ENCODE data around the gene CNOT9. TPM values are rescaled to one million over a fixed set of nuclear protein-coding genes. Genes with fewer than 3 reads are reported as not detected.

Gene CNOT9
- total RNA-seq, 4 donors from 2014 or later: 27.5 to 35.3 (median 32.3) TPM

GRCh38 chr2:218577482-218578220 is 9.0 kb downstream of the CNOT9 start:
- no peak for ATAC-seq
- Histone ChIP-seq H3K36me3 (peaks cover 0 to 42% of the 10 kb centered on the region in 2 donors), H3K4me1 (peaks cover 0 to 27% (median 0%) of the 10 kb centered on the region in 3 donors), H3K9me3 (no peaks in the 10 kb centered on the region), H3K27me3 (no peaks in the 10 kb centered on the region), H3K27ac (no peak overlapping the region), H3K4me3 (no peak overlapping the region)
- 21 to 67% methylated on average over 1 of the region's 3 CpGs for WGBS, 2 donors (ENCODE audit: low coverage in 1 of 2)
- TF ChIP-seq, protein P1, sequence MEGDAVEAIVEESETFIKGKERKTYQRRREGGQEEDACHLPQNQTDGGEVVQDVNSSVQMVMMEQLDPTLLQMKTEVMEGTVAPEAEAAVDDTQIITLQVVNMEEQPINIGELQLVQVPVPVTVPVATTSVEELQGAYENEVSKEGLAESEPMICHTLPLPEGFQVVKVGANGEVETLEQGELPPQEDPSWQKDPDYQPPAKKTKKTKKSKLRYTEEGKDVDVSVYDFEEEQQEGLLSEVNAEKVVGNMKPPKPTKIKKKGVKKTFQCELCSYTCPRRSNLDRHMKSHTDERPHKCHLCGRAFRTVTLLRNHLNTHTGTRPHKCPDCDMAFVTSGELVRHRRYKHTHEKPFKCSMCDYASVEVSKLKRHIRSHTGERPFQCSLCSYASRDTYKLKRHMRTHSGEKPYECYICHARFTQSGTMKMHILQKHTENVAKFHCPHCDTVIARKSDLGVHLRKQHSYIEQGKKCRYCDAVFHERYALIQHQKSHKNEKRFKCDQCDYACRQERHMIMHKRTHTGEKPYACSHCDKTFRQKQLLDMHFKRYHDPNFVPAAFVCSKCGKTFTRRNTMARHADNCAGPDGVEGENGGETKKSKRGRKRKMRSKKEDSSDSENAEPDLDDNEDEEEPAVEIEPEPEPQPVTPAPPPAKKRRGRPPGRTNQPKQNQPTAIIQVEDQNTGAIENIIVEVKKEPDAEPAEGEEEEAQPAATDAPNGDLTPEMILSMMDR (IDR thresholded peaks at IDR 0.05): no peak
- TF ChIP-seq EP300 (IDR thresholded peaks at IDR 0.05) (no peak), POLR2AphosphoS5 (IDR thresholded peaks at IDR 0.05) (no peak), POLR2A (IDR thresholded peaks at IDR 0.05) (no peak)

DNA sequence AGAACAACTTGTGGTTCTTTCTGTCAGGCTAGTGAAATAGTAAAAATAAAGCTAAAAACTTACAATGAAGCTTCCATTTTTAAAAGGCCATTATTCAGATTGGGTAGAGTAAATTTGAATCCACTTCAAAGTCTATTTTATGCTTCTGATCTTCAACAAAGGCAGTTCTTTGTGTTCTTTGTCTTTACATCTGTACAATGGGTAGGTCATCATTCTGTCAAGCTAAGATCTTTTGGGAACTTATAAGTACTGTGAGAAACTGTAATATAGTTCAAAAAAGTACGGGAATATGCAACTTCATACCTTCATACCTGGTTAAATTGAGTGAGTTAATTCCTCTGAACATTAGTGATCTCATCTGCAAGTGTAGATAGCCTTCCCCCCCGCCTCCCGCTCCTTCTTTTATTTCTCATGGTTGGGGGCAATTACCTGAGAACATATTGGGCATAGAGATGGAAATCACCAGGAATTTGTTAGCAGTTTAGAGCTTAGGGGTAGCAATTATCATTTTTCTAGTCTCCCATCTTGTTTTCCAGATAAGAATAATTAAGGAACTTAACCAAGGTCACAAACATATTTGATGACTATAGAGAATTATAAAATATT is 9.7 kb downstream of the CNOT9 start:
- no peak overlapping the region for H3K4me3 ChIP-seq
- no peak overlapping the region for H3K27ac ChIP-seq
- no peaks in the 10 kb centered on the region for H3K9me3 ChIP-seq
- ATAC-seq: no peak
- peaks cover 0 to 46% of the 10 kb centered on the region in 2 donors for H3K36me3 ChIP-seq
- TF ChIP-seq POLR2A (IDR thresholded peaks at IDR 0.05) (no peak), EP300 (IDR thresholded peaks at IDR 0.05) (no peak), POLR2AphosphoS5 (IDR thresholded peaks at IDR 0.05) (no peak)
- TF ChIP-seq, protein P1 (IDR thresholded peaks at IDR 0.05): no peak
- H3K4me1 ChIP-seq: peaks cover 0 to 23% (median 0%) of the 10 kb centered on the region in 3 donors
- 91 to 96% methylated on average over 3 of the region's 3 CpGs for WGBS, 2 donors (ENCODE audit: low coverage in 1 of 2)
- H3K27me3 ChIP-seq: no peaks in the 10 kb centered on the region

- WGBS, 2 donors (ENCODE audit: low coverage in 1 of 2): 87 to 94% methylated on average over 7 of the region's 7 CpGs
- no peak overlapping the region for H3K27ac ChIP-seq
- TF ChIP-seq, protein P1 (IDR thresholded peaks at IDR 0.05): no peak
- TF ChIP-seq POLR2A (IDR thresholded peaks at IDR 0.05) (no peak), EP300 (IDR thresholded peaks at IDR 0.05) (no peak), POLR2AphosphoS5 (IDR thresholded peaks at IDR 0.05) (no peak)
- no peaks in the 10 kb centered on the region for H3K9me3 ChIP-seq
- peaks cover 0 to 67% of the 10 kb centered on the region in 2 donors for H3K36me3 ChIP-seq
- H3K27me3 ChIP-seq: no peaks in the 10 kb centered on the region
- no peak overlapping the region for H3K4me3 ChIP-seq
- peaks cover 0 to 22% (median 0%) of the 10 kb centered on the region in 3 donors for H3K4me1 ChIP-seq
- ATAC-seq: no peak
Measured at GRCh38 chr2:218582076-218582475, 13.4 kb downstream of the CNOT9 start.

DNA sequence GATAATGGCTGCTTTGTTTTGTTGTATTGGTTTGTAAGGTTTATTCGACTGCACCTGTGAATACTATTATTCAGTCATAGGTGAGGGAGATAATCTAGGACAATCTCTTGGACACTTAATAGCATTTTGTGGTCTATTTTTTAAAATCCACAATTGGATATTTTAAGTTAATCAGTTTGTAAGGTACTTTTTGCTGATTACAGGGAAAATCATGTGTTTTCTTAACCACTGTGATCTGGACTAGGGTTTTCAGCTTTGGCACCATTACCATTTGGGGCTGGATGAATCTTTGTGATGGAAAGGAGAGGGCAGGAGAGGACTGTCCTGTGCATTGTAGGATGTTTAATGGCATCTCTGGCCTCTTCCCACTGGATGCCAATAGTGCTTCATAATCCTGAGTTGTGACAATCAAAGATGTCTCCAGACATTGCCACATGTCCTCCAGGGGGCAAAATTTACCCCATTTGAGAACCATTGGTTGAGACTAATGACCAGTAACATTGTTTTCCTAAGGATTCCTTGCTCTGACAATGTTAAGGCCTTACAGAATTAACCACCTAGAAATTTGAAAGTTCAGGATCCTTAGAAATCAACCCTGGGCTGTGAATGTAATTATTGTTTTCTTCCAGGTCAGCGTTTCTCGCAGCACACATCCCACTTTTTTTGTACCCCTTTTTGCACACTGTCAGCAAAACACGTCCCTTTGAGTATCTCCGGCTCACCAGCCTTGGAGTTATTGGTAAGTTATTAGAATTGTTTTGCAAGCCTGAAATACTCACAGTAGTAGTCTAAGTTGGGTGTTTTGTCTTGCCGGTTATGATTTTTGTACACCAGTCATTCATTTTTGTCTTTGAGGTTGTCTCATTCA is 15.6 kb downstream of the CNOT9 start:
- H3K4me1 ChIP-seq: peaks cover 0 to 7% (median 0%) of the 10 kb centered on the region in 3 donors
- no peak overlapping the region for H3K27ac ChIP-seq
- no peak for ATAC-seq
- H3K27me3 ChIP-seq: no peaks in the 10 kb centered on the region
- H3K36me3 ChIP-seq: peaks cover 0 to 86% of the 10 kb centered on the region in 2 donors
- H3K9me3 ChIP-seq: no peaks in the 10 kb centered on the region
- 94% methylated on average over 5 to 6 of the region's 6 CpGs for WGBS, 2 donors (ENCODE audit: low coverage in 1 of 2)
- TF ChIP-seq, protein P1 (IDR thresholded peaks at IDR 0.05): peak in 1 of 4 experiments; percentile 14
- no peak for TF ChIP-seq POLR2A (IDR thresholded peaks at IDR 0.05)
- no peak for TF ChIP-seq POLR2AphosphoS5 (IDR thresholded peaks at IDR 0.05)
- no peak for TF ChIP-seq EP300 (IDR thresholded peaks at IDR 0.05)
- H3K4me3 ChIP-seq: no peak overlapping the region

Data from gastroesophageal sphincter (tissue), 4 donors.